Neural progenitor cell (in vitro differentiated cells): ENCODE data around the gene CDKN2B. TPM values are rescaled to one million over a fixed set of nuclear protein-coding genes. Genes with fewer than 3 reads are reported as not detected.

ENCODE experiments used
- DNase-seq: peaks from one replicate; pipeline ENCODE4 v3.0.0-alpha.2; 2016; ENCODE audit warnings: low spot score
- H2AFZ ChIP-seq: fragments of 200-600 bp; sonication (generic); replicated peaks from 2 replicates; pipeline ENCODE4 v1.6.1; 2016; ENCODE audit warnings: antibody characterized with exemption
- H3F3A ChIP-seq: fragments of 200-600 bp; sonication (generic); 2 replicates; pipeline ENCODE4 v1.6.1; 2016; ENCODE audit warnings: antibody characterized with exemption, low read depth
- H3K27ac ChIP-seq: fragments of 200-600 bp; sonication (generic); 2 replicates; pipeline ENCODE4 v1.5.1; 2016; ENCODE audit warnings: mild to moderate bottlenecking
- H3K27me3 ChIP-seq: fragments of 200-600 bp; sonication (generic); 2 replicates; pipeline ENCODE4 v1.6.1; 2016; ENCODE audit warnings: mild to moderate bottlenecking, moderate library complexity
- H3K36me3 ChIP-seq: fragments of 200-600 bp; sonication (generic); 2 replicates; pipeline ENCODE4 v1.5.1; 2016
- H3K4me1 ChIP-seq: fragments of 200-600 bp; sonication (generic); 2 replicates; pipeline ENCODE4 v1.6.1; 2016; ENCODE audit warnings: mixed run types
- H3K4me2 ChIP-seq: fragments of 200-600 bp; sonication (generic); 2 replicates; pipeline ENCODE4 v1.6.1; 2016
- H3K4me3 ChIP-seq: fragments of 200-600 bp; sonication (generic); 2 replicates; pipeline ENCODE4 v1.5.1; 2016
- H3K79me2 ChIP-seq: fragments of 200-600 bp; sonication (generic); 2 replicates; pipeline ENCODE4 v1.6.1; 2016; ENCODE audit warnings: low read depth
- H3K9ac ChIP-seq: fragments of 200-600 bp; sonication (generic); 2 replicates; pipeline ENCODE4 v1.6.1; 2016
- H3K9me3 ChIP-seq: fragments of 200-600 bp; sonication (generic); 2 replicates; pipeline ENCODE4 v1.5.1; 2016; ENCODE audit warnings: low read depth
- H4K20me1 ChIP-seq: fragments of 200-600 bp; sonication (generic); 2 replicates; pipeline ENCODE4 v1.6.1; 2016; ENCODE audit warnings: low read depth
- H3K27ac Mint-ChIP-seq: 3 replicates; pipeline ENCODE4 v1.8.0; 2021; ENCODE audit warnings: mixed read lengths
- H3K27me3 Mint-ChIP-seq: 2 replicates; pipeline ENCODE4 v1.8.0; 2022; ENCODE audit warnings: low read depth, mild to moderate bottlenecking, inconsistent platforms, moderate library complexity, mixed read lengths; ENCODE audit not compliant: insufficient read depth
- H3K36me3 Mint-ChIP-seq: 3 replicates; pipeline ENCODE4 v1.8.0; 2021; ENCODE audit warnings: mixed read lengths
- H3K4me1 Mint-ChIP-seq: 3 replicates; pipeline ENCODE4 v1.8.0; 2021; ENCODE audit warnings: mixed read lengths
- H3K4me3 Mint-ChIP-seq: 3 replicates; pipeline ENCODE4 v1.8.0; 2021; ENCODE audit warnings: mild to moderate bottlenecking, moderate library complexity, mixed read lengths
- H3K9me3 Mint-ChIP-seq: 3 replicates; pipeline ENCODE4 v1.8.0; 2020; ENCODE audit warnings: mixed read lengths
- CTCF ChIP-seq: fragments of 200-600 bp; sonication (generic); IDR thresholded peaks from 2 replicates; pipeline ENCODE4 v1.5.1; 2017; ENCODE audit warnings: antibody characterized with exemption, mild to moderate bottlenecking
- EZH2 ChIP-seq: fragments of 200-600 bp; sonication (generic); IDR thresholded peaks from 2 replicates; pipeline ENCODE4 v1.6.1; 2017; ENCODE audit warnings: antibody characterized with exemption, mild to moderate bottlenecking, moderate library complexity
- EZH2phosphoT487 ChIP-seq: fragments of 200-600 bp; sonication (generic); IDR thresholded peaks from 2 replicates; pipeline ENCODE4 v1.6.1; 2017; ENCODE audit warnings: antibody characterized with exemption
- total RNA-seq: library from RNA; depleted of rRNA; stranded (reverse); fragments of >200 nt; gene quantifications from 2 replicates; pipeline ENCODE4 v1.2.3, GENCODE V29; 2015; ENCODE audit warnings: low replicate concordance

Gene CDKN2B
- total RNA-seq, 1 donor from 2014 or later = 0.07 TPM

GRCh38 chr9:22029231-22029630, 20.1 kb upstream of the CDKN2B start:
- H2AFZ ChIP-seq = no peak overlapping the region
- H3K4me2 ChIP-seq = no peak overlapping the region

GRCh38 chr9:22028394-22028793, 19.3 kb upstream of the CDKN2B start:
- DNase-seq = no peak
- Histone ChIP-seq H3K4me2 (no peak overlapping the region), H2AFZ (no peak overlapping the region)

More at GRCh38 chr9:22029231-22029630, 20.1 kb upstream of the CDKN2B start:
- H3K9ac ChIP-seq = no peak overlapping the region
- no peaks in the 10 kb centered on the region for H3F3A ChIP-seq
- no peaks in the 10 kb centered on the region for H4K20me1 ChIP-seq
- Mint-ChIP-seq H3K27me3 (peaks cover 3% of the 10 kb centered on the region), H3K36me3 (no peaks in the 10 kb centered on the region), H3K4me3 (no peak overlapping the region), H3K27ac (no peak overlapping the region), H3K4me1 (peaks cover 17% of the 10 kb centered on the region), H3K9me3 (no peaks in the 10 kb centered on the region)
- H3K4me1 ChIP-seq = no peaks in the 10 kb centered on the region
- H3K4me3 ChIP-seq = no peak overlapping the region
- H3K36me3 ChIP-seq = no peaks in the 10 kb centered on the region
- no peak for DNase-seq
- H3K9me3 ChIP-seq = no peaks in the 10 kb centered on the region
- no peak for TF ChIP-seq CTCF
- TF ChIP-seq EZH2 = no peak
- TF ChIP-seq EZH2phosphoT487 = no peak
- H3K27ac ChIP-seq = no peak overlapping the region
- H3K27me3 ChIP-seq = no peaks in the 10 kb centered on the region
- H3K79me2 ChIP-seq = no peaks in the 10 kb centered on the region

GRCh38 chr9:22026696-22027095, 17.6 kb upstream of the CDKN2B start:
- H3K36me3 Mint-ChIP-seq = no peaks in the 10 kb centered on the region
- Histone ChIP-seq H3K9me3 (no peaks in the 10 kb centered on the region), H3K4me2 (no peak overlapping the region), H3K4me3 (no peak overlapping the region), H4K20me1 (no peaks in the 10 kb centered on the region), H3K27ac (no peak overlapping the region), H2AFZ (no peak overlapping the region), H3K4me1 (no peaks in the 10 kb centered on the region), H3K27me3 (no peaks in the 10 kb centered on the region), H3F3A (no peaks in the 10 kb centered on the region), H3K9ac (no peak overlapping the region), H3K36me3 (no peaks in the 10 kb centered on the region), H3K79me2 (no peaks in the 10 kb centered on the region)
- no peak overlapping the region for H3K27ac Mint-ChIP-seq
- peaks cover 5% of the 10 kb centered on the region for H3K4me1 Mint-ChIP-seq
- H3K4me3 Mint-ChIP-seq = no peak overlapping the region
- H3K9me3 Mint-ChIP-seq = peaks cover 5% of the 10 kb centered on the region
- no peak for TF ChIP-seq EZH2phosphoT487
- TF ChIP-seq EZH2 = no peak
- no peak for TF ChIP-seq CTCF
- H3K27me3 Mint-ChIP-seq = peaks cover 3% of the 10 kb centered on the region
- no peak for DNase-seq

More at GRCh38 chr9:22028394-22028793, 19.3 kb upstream of the CDKN2B start:
- Histone ChIP-seq H3K79me2 (no peaks in the 10 kb centered on the region), H3K9me3 (no peaks in the 10 kb centered on the region), H3K4me3 (no peak overlapping the region), H3K36me3 (no peaks in the 10 kb centered on the region), H3K27ac (no peak overlapping the region), H4K20me1 (no peaks in the 10 kb centered on the region), H3F3A (no peaks in the 10 kb centered on the region), H3K4me1 (no peaks in the 10 kb centered on the region), H3K27me3 (no peaks in the 10 kb centered on the region), H3K9ac (no peak overlapping the region)
- peaks cover 3% of the 10 kb centered on the region for H3K27me3 Mint-ChIP-seq
- H3K36me3 Mint-ChIP-seq = no peaks in the 10 kb centered on the region
- peaks cover 17% of the 10 kb centered on the region for H3K4me1 Mint-ChIP-seq
- H3K27ac Mint-ChIP-seq = no peak overlapping the region
- no peak for TF ChIP-seq CTCF
- TF ChIP-seq EZH2 = no peak
- H3K9me3 Mint-ChIP-seq = no peaks in the 10 kb centered on the region
- no peak overlapping the region for H3K4me3 Mint-ChIP-seq

- no peaks in the 10 kb centered on the region for H3K9me3 ChIP-seq
- Mint-ChIP-seq H3K27me3 (peaks cover 5% of the 10 kb centered on the region), H3K4me1 (no peaks in the 10 kb centered on the region), H3K9me3 (peaks cover 6% of the 10 kb centered on the region), H3K27ac (no peak overlapping the region), H3K36me3 (no peaks in the 10 kb centered on the region), H3K4me3 (no peak overlapping the region)
- H3K79me2 ChIP-seq = no peaks in the 10 kb centered on the region
- H3K4me2 ChIP-seq = no peak overlapping the region
- H2AFZ ChIP-seq = no peak overlapping the region
- no peaks in the 10 kb centered on the region for H4K20me1 ChIP-seq
- no peak overlapping the region for H3K4me3 ChIP-seq
- H3K9ac ChIP-seq = no peak overlapping the region
- TF ChIP-seq EZH2phosphoT487 (no peak), EZH2 (no peak), CTCF (no peak)
- H3K27ac ChIP-seq = no peak overlapping the region
- H3F3A ChIP-seq = no peaks in the 10 kb centered on the region
- H3K4me1 ChIP-seq = no peaks in the 10 kb centered on the region
- no peaks in the 10 kb centered on the region for H3K36me3 ChIP-seq
- H3K27me3 ChIP-seq = no peaks in the 10 kb centered on the region
- DNase-seq = no peak
Observed at GRCh38 chr9:22022396-22022795, 13.3 kb upstream of the CDKN2B start.
